K562 (cell line): ENCODE data around the gene DPM1. TPM values are rescaled to one million over a fixed set of nuclear protein-coding genes. Genes with fewer than 3 reads are reported as not detected.

ENCODE experiments used
- ATF2 ChIP-seq: sonication (generic); formaldehyde crosslinking; IDR thresholded peaks from 2 replicates; pipeline ENCODE4 v1.8.1; 2022; ENCODE audit warnings: missing genetic modification reagents
- BHLHE40 ChIP-seq: IDR thresholded peaks from 2 replicates; pipeline ENCODE4 v1.6.1; 2011; ENCODE audit warnings: low read length, improper control_type of control experiment
- DDX20 ChIP-seq: fragments of 450-650 bp; IDR thresholded peaks from 2 replicates; pipeline ENCODE4 v1.6.1; 2016; ENCODE audit warnings: missing genetic modification characterization, low read depth, mild to moderate bottlenecking, missing compliant biosample characterization, moderate library complexity
- DMBX1 ChIP-seq: fragments of 250-450 bp; sonication (Bioruptor Pico); IDR thresholded peaks from 2 replicates; pipeline ENCODE4 v1.8.0; 2022; ENCODE audit warnings: inconsistent platforms, mild to moderate bottlenecking, moderate library complexity, borderline replicate concordance
- FOXA1 ChIP-seq: fragments of 450-650 bp; IDR thresholded peaks from 2 replicates; pipeline ENCODE4 v1.6.1; 2016; ENCODE audit warnings: mild to moderate bottlenecking, borderline replicate concordance
- FOXK2 ChIP-seq, 2 experiments: fragments of 450-650 bp; IDR thresholded peaks in 1 of 2; conservative IDR thresholded peaks in 1 of 2; 2 replicates each; pipeline ENCODE4 v1.6.1; 2016; ENCODE audit warnings: low read depth in 2 of 2, mild to moderate bottlenecking in 1 of 2
- GATAD2B ChIP-seq: fragments of 450-650 bp; IDR thresholded peaks from 2 replicates; pipeline ENCODE4 v1.6.1; 2017; ENCODE audit warnings: mild to moderate bottlenecking, borderline replicate concordance
- HMG20A ChIP-seq: fragments of 450-650 bp; formaldehyde crosslinking; conservative IDR thresholded peaks from 2 replicates; pipeline ENCODE4 v1.4.0; 2020; ENCODE audit warnings: mild to moderate bottlenecking, mixed read lengths
- ILK ChIP-seq: fragments of 450-650 bp; IDR thresholded peaks from 2 replicates; pipeline ENCODE4 v1.6.1; 2016; ENCODE audit warnings: missing genetic modification characterization, low read depth, mild to moderate bottlenecking, missing compliant biosample characterization, moderate library complexity, borderline replicate concordance
- MAZ ChIP-seq, 2 experiments: fragments of 450-650 bp in 1 of 2; sonication (generic) in 1 of 2; formaldehyde crosslinking; IDR thresholded peaks in 1 of 2; conservative IDR thresholded peaks in 1 of 2; 2 replicates each; pipeline versions ENCODE4 v1.4.0 to v1.5.0; 2020; ENCODE audit warnings: mild to moderate bottlenecking in 1 of 2, missing genetic modification reagents in 1 of 2
- MBD2 ChIP-seq: sonication (generic); IDR thresholded peaks from 2 replicates; pipeline ENCODE4 v1.6.1; 2016; ENCODE audit warnings: low read depth, borderline replicate concordance
- NELFE ChIP-seq: IDR thresholded peaks from 2 replicates; pipeline ENCODE4 v1.6.1; 2011; ENCODE audit warnings: mild to moderate bottlenecking; ENCODE audit not compliant: insufficient read depth, insufficient read length
- POLR2AphosphoS2 ChIP-seq: IDR thresholded peaks from 2 replicates; pipeline ENCODE4 v1.6.1; 2012; ENCODE audit warnings: low read length, improper control_type of control experiment
- SIRT6 ChIP-seq: IDR thresholded peaks from one replicate; pipeline ENCODE4 v1.6.1; 2012; ENCODE audit warnings: low read depth, mild to moderate bottlenecking, control low read depth, inconsistent platforms, low read length, moderate library complexity
- SIX5 ChIP-seq, 2 experiments: IDR thresholded peaks; 2 replicates each; pipeline ENCODE4 v1.6.1; 2011; ENCODE audit warnings: low read length in 2 of 2, borderline replicate concordance in 1 of 2, low read depth in 1 of 2, mild to moderate bottlenecking in 1 of 2, moderate library complexity in 1 of 2; ENCODE audit not compliant: insufficient read depth in 1 of 2
- SMARCE1 ChIP-seq: fragments of 450-650 bp; IDR thresholded peaks from 2 replicates; pipeline ENCODE4 v1.7.1; 2016; ENCODE audit warnings: mild to moderate bottlenecking
- SNAPC5 ChIP-seq: fragments of 250-450 bp; sonication (Bioruptor Pico); IDR thresholded peaks from 2 replicates; pipeline ENCODE4 v1.8.0; 2021; ENCODE audit warnings: moderate library complexity, mild to moderate bottlenecking, inconsistent platforms
- SRF ChIP-seq, 2 experiments: fragments of 250-450, 450-650 bp in 1 of 2; sonication (Bioruptor Pico) in 1 of 2; sonication (generic) in 1 of 2; formaldehyde crosslinking; IDR thresholded peaks; 2 replicates each; pipeline versions ENCODE4 v1.5.0 to v1.5.1; 2020 to 2022; ENCODE audit warnings: mild to moderate bottlenecking in 1 of 2, missing genetic modification reagents in 1 of 2
- TBL1XR1 ChIP-seq, 2 experiments: IDR thresholded peaks; 2 replicates each; pipeline ENCODE4 v1.6.1; 2012; ENCODE audit warnings: improper control_type of control experiment in 2 of 2, low read length in 2 of 2, mild to moderate bottlenecking in 1 of 2
- TCF7 ChIP-seq: sonication (generic); IDR thresholded peaks from 2 replicates; pipeline ENCODE4 v1.6.1; 2016; ENCODE audit warnings: antibody characterized with exemption, borderline replicate concordance
- ZBTB5 ChIP-seq: fragments of 450-650 bp; IDR thresholded peaks from 2 replicates; pipeline ENCODE4 v1.6.1; 2017; ENCODE audit warnings: antibody characterized with exemption
- ZBTB8A ChIP-seq: fragments of 450-650 bp; IDR thresholded peaks from 2 replicates; pipeline ENCODE4 v1.6.1; 2018; ENCODE audit warnings: mild to moderate bottlenecking, moderate library complexity; ENCODE audit not compliant: partially characterized antibody
- ZNF143 ChIP-seq: sonication (generic); formaldehyde crosslinking; IDR thresholded peaks from 2 replicates; pipeline ENCODE4 v1.9.0; 2022; ENCODE audit warnings: mild to moderate bottlenecking, missing genetic modification reagents
- ZNF197 ChIP-seq: fragments of 200-800 bp; sonication (Bioruptor generic); IDR thresholded peaks from 2 replicates; pipeline ENCODE4 v1.6.1; 2016; ENCODE audit warnings: low read depth, missing genetic modification characterization, missing compliant biosample characterization
- ZSCAN32 ChIP-seq: fragments of 450-650 bp; formaldehyde crosslinking; IDR thresholded peaks from 2 replicates; pipeline ENCODE4 v1.4.0; 2020; ENCODE audit warnings: mild to moderate bottlenecking, moderate library complexity
- ZZZ3 ChIP-seq: fragments of 450-650 bp; IDR thresholded peaks from 2 replicates; pipeline ENCODE4 v1.6.1; 2016; ENCODE audit warnings: antibody characterized with exemption, mild to moderate bottlenecking, moderate library complexity
- polyA plus RNA-seq, 8 experiments: library from polyadenylated mRNA; depleted of rRNA in 4 of 8; stranded (reverse) in 5 of 8; unstranded in 3 of 8; fragments of >200 nt; fragmentation: Nextera tagmentation in 2 of 8; fragmentation: Illumina TruSeq in 1 of 8; extraction: Ambion mirVana in 2 of 8; extraction: Trizol in 1 of 8; gene quantifications; 2 replicates each; pipeline versions ENCODE4 v1.2.1 to v1.2.3, GENCODE V29; 2011 to 2014; ENCODE audit warnings: inconsistent platforms in 1 of 8, missing spikeins in 1 of 8
- total RNA-seq, 7 experiments: library from RNA; depleted of rRNA in 6 of 7; stranded (reverse); fragments of >200 nt in 6 of 7; fragmentation: Illumina TruSeq in 2 of 7; extraction: Trizol in 2 of 7; gene quantifications; 2 replicates each; pipeline versions ENCODE4 v1.2.1 to v1.2.3, GENCODE V29; 2011 to 2021; ENCODE audit warnings: low replicate concordance in 1 of 7

Gene DPM1
- total and polyA plus RNA-seq, 9 of the 15 experiments (the other 6 are each of a cell fraction or from before 2014, with no cell fraction given) = 75.2 to 190 (median 153) TPM

- TF ChIP-seq SMARCE1 = peak; percentile 93
- TF ChIP-seq DMBX1 (CRISPR knock-in tag) = peak; percentile 56; the same call in 1 of the 2 replicates
- peak; percentile 37 to 50; a peak in 1 of 4 replicates for TF ChIP-seq MAZ (CRISPR knock-in tag; conservative IDR thresholded peaks at IDR 0.05 in 1 of 2, IDR thresholded peaks at IDR 0.05 in 1 of 2)
- no peak for TF ChIP-seq SIX5 (IDR thresholded peaks at IDR 0.05; ENCODE audit: borderline replicate concordance in 1 of 2, insufficient read depth in 1 of 2, low read depth in 1 of 2, low read length in 2 of 2)
- TF ChIP-seq ZBTB5 = no peak
- peak; percentile 79 to 80 for TF ChIP-seq FOXK2 (conservative IDR thresholded peaks at IDR 0.05 in 1 of 2, IDR thresholded peaks at IDR 0.05 in 1 of 2; ENCODE audit: low read depth in 2 of 2)
- no peak for TF ChIP-seq MBD2
- TF ChIP-seq POLR2AphosphoS2 = no peak
- TF ChIP-seq GATAD2B = 0 out of 2 replicates have a peak, but pooled peaks have one; percentile 44
- TF ChIP-seq SNAPC5 (CRISPR knock-in tag) = no peak
- no peak for TF ChIP-seq TCF7
- peak in 1 of 2 experiments; percentile 43; a peak in 1 of 4 replicates for TF ChIP-seq SRF (CRISPR knock-in tag; IDR thresholded peaks at IDR 0.05)
- TF ChIP-seq ATF2 = no peak
- no peak for TF ChIP-seq ZNF143 (CRISPR knock-in tag)
- 0 out of 2 replicates have a peak, but pooled peaks have one; percentile 22 for TF ChIP-seq ZNF197 (CRISPR knock-in tag)
- TF ChIP-seq NELFE = no peak
- TF ChIP-seq FOXA1 = no peak; the same call in 1 of the 2 replicates
- TF ChIP-seq DDX20 = no peak
- no peak for TF ChIP-seq HMG20A (CRISPR knock-in tag)
- peak in 1 of 2 experiments; percentile 86; a peak in 2 of 4 replicates for TF ChIP-seq TBL1XR1 (IDR thresholded peaks at IDR 0.05; ENCODE audit: low read length in 2 of 2)
- TF ChIP-seq ZSCAN32 (CRISPR knock-in tag) = no peak
- TF ChIP-seq ZZZ3 = no peak
- TF ChIP-seq ILK (tag) = no peak
- no peak for TF ChIP-seq SIRT6
- TF ChIP-seq BHLHE40 = peak; percentile 83
- no peak for TF ChIP-seq ZBTB8A
These were observed 54.8 kb downstream of the DPM1 start (continued) for GRCh38 chr20:50903353-50904051.
